Ascending aorta (tissue), 1 donor: ENCODE measurements around the gene GYPA. TPM values are rescaled to one million over a fixed set of nuclear protein-coding genes. Genes with fewer than 3 reads are reported as not detected.

Source experiments
- total RNA-seq: library from RNA; depleted of rRNA; stranded (reverse); fragments of >200 nt; gene quantifications from one replicate; pipeline ENCODE4 v1.1.0, GENCODE V29; 2016

Gene GYPA
- total RNA-seq, 1 donor from 2014 or later = not detected

Other genes starting within 250 kb of the GYPA start
- not detected for gene GYPE, start 235.2 kb downstream of the GYPA start, total RNA-seq
- not detected for gene GYPB, start 121.3 kb downstream of the GYPA start, total RNA-seq